Stimulated activated CD4-positive, alpha-beta T cell treated with anti-CD3 and anti-CD28 coated beads, Interleukin-1b, Interleukin-23, amount 100 ng/mL, for 4 hours (primary cell): ENCODE data around the gene MIA.
"Not testable (repeated sequence)": the region's sequence is repeated elsewhere in the genome, so short reads cannot be mapped to it uniquely, and the experiment has no call there.

Source experiments
- DNase-seq, 2 donors: peaks; one replicate each; pipeline ENCODE4 v3.0.0-alpha.2; 2020; ENCODE audit warnings: low read depth in 2 of 2

The MIA gene

DNA sequence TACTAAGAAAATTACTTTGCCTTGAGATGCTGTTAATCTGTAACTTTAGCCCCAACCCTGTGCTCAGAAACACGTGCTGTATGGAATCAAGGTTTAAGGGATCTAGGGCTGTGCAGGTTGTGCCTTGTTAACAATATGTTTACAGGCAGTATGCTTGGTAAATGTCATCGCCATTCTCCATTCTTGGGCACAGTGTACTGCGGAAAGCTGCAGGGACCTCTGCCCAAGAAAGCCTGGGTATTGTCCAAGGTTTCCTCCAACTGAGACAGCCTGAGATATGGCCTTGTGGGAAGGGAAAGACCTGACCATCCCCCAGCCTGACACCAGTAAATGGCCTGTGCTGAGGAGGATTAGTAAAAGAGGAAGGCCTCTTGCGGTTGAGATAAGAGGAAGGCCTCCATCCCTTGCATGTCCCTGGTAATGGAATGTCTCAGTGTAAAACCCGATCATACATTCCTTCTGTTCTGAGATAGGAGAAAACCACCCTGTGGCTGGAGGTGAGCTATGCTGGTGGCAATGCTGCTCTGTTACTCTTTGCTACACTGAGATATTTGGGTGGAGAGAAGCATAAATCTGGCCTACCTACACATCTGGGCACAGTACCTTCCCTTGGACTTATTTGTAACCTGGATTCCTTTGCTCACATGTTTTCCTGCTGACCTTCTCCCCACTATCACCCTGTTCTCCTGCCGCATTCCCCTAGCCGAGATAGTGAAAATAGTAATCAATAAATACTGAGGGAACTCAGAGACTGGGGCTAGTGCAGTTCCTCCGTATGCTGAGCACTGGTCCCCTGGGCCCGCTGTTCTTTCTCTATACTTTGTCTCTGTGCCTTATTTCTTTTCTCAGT, 47.6 kb downstream of the MIA start:
- DNase-seq = not testable (repeated sequence)

DNA sequence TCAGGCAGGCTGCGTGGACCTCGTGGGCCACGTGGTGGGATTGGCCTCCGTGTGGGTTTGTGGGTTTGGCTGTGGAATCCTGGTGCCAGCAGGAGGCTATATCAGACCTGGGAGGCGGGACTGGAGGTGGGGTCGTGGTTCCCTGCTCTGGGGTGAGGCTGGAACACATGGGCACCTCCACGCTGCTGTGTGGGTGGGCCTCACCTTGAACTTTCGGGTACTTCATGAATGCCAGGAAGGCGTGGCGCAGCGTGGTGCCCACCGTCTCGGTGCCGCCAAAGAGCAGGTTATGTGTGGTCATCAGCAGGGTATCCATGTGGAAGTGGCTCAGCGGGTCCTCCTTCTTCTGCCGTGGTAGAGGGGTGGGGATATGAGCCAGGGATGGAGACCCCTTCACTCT, 49.6 kb downstream of the MIA start:
- DNase-seq = not testable (repeated sequence)

DNA sequence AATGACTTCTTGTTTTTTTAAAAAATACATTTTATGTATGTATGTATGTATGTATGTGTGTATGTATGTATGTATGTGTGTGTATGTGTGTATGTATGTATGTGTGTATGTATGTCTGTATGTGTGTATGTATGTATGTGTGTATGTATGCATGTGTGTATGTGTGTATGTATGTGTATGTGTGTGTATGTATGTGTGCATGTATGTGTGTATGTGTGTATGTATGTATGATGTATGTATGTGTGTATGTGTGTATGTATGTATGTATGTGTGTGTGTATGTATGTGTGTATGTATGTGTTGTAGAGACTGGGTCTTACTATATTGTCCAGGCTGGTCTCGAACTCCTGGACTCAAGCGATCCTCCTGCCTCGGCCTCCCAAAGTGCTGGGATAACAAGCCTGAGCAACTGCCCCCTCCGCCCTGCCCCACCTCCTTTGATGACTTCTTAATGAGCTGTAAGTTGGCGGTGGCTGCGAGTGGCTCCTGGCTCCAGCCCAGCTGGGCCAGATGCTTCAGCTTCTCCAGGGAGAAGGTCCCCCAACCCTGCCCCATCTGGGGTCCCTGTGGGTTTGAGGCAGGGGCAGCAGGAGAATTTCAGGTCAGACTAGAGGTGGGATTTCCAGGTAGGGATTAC, 50.3 kb downstream of the MIA start:
- DNase-seq = not testable (repeated sequence)

DNA sequence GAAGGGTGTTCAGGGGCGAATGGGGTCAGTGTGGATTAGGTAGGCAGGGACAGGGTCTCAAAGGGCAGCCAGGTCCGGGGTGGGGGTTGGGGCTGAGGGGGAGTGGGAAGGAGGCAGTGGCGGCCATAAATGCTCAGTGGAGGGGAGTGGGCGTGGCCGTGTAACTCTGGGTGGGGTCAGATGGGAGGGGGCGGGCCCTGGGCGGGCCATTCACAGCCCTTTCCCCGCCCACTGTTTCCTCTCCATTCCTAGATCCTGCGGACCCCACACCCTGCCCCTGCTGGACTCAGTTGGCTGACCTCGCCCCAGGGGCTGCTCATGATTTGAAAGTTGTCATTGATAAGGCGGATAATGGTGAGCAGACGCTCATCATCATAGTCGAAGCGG, 51.0 kb downstream of the MIA start:
- not testable (repeated sequence) for DNase-seq

DNA sequence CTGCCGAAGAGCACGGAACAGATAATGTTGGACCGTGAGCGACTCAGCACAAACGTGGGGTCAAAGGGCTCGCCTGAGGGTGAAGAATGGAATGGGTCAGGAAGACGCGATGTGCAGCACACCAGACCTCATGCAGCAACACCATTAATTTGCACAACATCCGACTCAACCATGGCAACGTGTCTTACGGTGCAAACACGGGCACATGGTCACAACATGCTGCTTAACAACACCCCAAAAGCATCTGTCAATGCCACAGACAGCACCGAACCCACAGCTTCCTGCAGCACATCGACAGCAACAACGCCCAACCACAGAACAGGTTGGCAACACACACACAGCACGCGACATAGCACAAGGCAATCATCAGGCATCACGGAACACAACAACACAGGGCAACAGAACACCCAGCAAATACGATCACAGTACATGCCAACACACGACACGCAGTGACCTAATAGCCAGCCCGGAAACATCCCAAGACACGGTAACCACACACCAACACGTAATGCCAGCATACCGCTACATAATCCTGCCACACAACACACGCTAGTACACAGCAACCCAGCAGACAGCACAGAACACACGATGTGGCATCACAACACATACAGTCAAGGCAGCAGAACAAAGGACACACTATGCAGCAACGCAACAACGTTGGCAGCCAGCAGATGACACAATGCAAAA, 51.5 kb downstream of the MIA start:
- DNase-seq = not testable (repeated sequence)
